IMR-90 (cell line): Measurements from ENCODE around the gene PAMR1. TPM values are rescaled to one million over a fixed set of nuclear protein-coding genes. Genes with fewer than 3 reads are reported as not detected.
"Not testable (repeated sequence)": the region's sequence is repeated elsewhere in the genome, so short reads cannot be mapped to it uniquely, and the experiment has no call there.

ENCODE experiments used
- ATAC-seq: fragments of 200-7000 bp; cut with Tn5 transposase; 2 replicates; pipeline ENCODE4 v1.9.1; 2020; ENCODE audit warnings: low read depth, mild to moderate bottlenecking, moderate library complexity
- BruUV-seq: library from RNA; stranded (reverse); fragments of 400-500 nt; replicated peaks from 2 replicates; lab custom pipeline; 2021; lab: Mats Ljungman, UMichigan
- CTCF ChIA-PET: fragments of 300-600 bp; formaldehyde crosslinking; extraction: SDS; loops from one replicate; lab custom pipeline; 2021; ENCODE audit warnings: antibody characterized with exemption; lab: Yijun Ruan, JAX
- POLR2A ChIA-PET: fragments of 300-600 bp; sonication (Branson Sonifier 250); formaldehyde crosslinking; loops from one replicate; lab custom pipeline; 2022; ENCODE audit warnings: antibody characterized with exemption; ENCODE audit not compliant: unreplicated experiment; lab: Charles Lee
- DNase-seq: peaks from one replicate; pipeline ENCODE4 v3.0.0; 2013
- H2AFZ ChIP-seq: replicated peaks from 2 replicates; pipeline ENCODE3; 2013; ENCODE audit warnings: low read length, mild to moderate bottlenecking; ENCODE audit not compliant: poor library complexity
- H2AK5ac ChIP-seq: 2 replicates; pipeline ENCODE4 v1.6.1; 2013; ENCODE audit warnings: low read depth, low read length, inconsistent platforms
- H2AK9ac ChIP-seq: replicated peaks from 2 replicates; pipeline ENCODE3; 2013; ENCODE audit warnings: mild to moderate bottlenecking, low read depth, low read length, moderate library complexity; ENCODE audit not compliant: poor library complexity
- H2BK120ac ChIP-seq: 2 replicates; pipeline ENCODE4 v1.6.1; 2013; ENCODE audit warnings: low read depth, low read length, inconsistent platforms
- H2BK15ac ChIP-seq: 3 replicates; pipeline ENCODE4 v1.6.1; 2013; ENCODE audit warnings: low read depth, low read length, inconsistent platforms
- H2BK20ac ChIP-seq: 2 replicates; pipeline ENCODE4 v1.6.1; 2013; ENCODE audit warnings: low read depth, mild to moderate bottlenecking, inconsistent platforms, low read length, moderate library complexity
- H2BK5ac ChIP-seq: 2 replicates; pipeline ENCODE4 v1.6.1; 2013; ENCODE audit warnings: mild to moderate bottlenecking, low read depth, low read length, inconsistent platforms; ENCODE audit not compliant: poor library complexity, severe bottlenecking
- H3K14ac ChIP-seq: replicated peaks from 2 replicates; pipeline ENCODE4 v1.6.1; 2013; ENCODE audit warnings: low read depth, low read length, inconsistent platforms
- H3K18ac ChIP-seq: 2 replicates; pipeline ENCODE4 v1.6.1; 2013; ENCODE audit warnings: low read depth, low read length, control low read depth
- H3K23ac ChIP-seq: 2 replicates; pipeline ENCODE4 v1.6.1; 2013; ENCODE audit warnings: low read depth, low read length, inconsistent platforms
- H3K27ac ChIP-seq: 2 replicates; pipeline ENCODE4 v1.5.1; 2013; ENCODE audit warnings: mild to moderate bottlenecking, control low read depth, low read length; ENCODE audit not compliant: insufficient read depth
- H3K27me3 ChIP-seq: 2 replicates; pipeline ENCODE4 v1.6.1; 2013; ENCODE audit warnings: low read length; ENCODE audit not compliant: control insufficient read depth, insufficient read depth
- H3K36me3 ChIP-seq: 2 replicates; pipeline ENCODE4 v1.6.1; 2013; ENCODE audit warnings: low read length, mixed read lengths; ENCODE audit not compliant: control insufficient read depth, insufficient read depth
- H3K4ac ChIP-seq: 2 replicates; pipeline ENCODE4 v1.6.1; 2013; ENCODE audit warnings: low read depth, low read length, inconsistent platforms
- H3K4me1 ChIP-seq: 2 replicates; pipeline ENCODE4 v1.6.1; 2013; ENCODE audit warnings: low read length, mixed read lengths; ENCODE audit not compliant: control insufficient read depth, insufficient read depth
- H3K4me2 ChIP-seq: 2 replicates; pipeline ENCODE4 v1.6.1; 2013; ENCODE audit warnings: low read depth, mild to moderate bottlenecking, control low read depth, low read length, moderate library complexity
- H3K4me3 ChIP-seq: 2 replicates; pipeline ENCODE4 v1.5.1; 2013; ENCODE audit warnings: low read depth, mild to moderate bottlenecking, control low read depth, low read length, moderate library complexity; ENCODE audit not compliant: insufficient read depth
- H3K56ac ChIP-seq: 2 replicates; pipeline ENCODE4 v1.6.1; 2013; ENCODE audit warnings: low read length, inconsistent platforms; ENCODE audit not compliant: insufficient read depth; ENCODE audit errors: extremely low read depth
- H3K79me1 ChIP-seq, 2 experiments: 2 replicates each; pipeline ENCODE4 v1.6.1; 2013; ENCODE audit warnings: low read length in 2 of 2, inconsistent platforms in 1 of 2, low read depth in 1 of 2
- H3K9ac ChIP-seq: 2 replicates; pipeline ENCODE4 v1.6.1; 2013; ENCODE audit warnings: low read depth, low read length, control low read depth
- H3K9me1 ChIP-seq: 2 replicates; pipeline ENCODE4 v1.6.1; 2013; ENCODE audit warnings: low read length, inconsistent platforms; ENCODE audit not compliant: insufficient read depth
- H3K9me3 ChIP-seq: 2 replicates; pipeline ENCODE4 v1.6.1; 2013; ENCODE audit warnings: low read length; ENCODE audit not compliant: control insufficient read depth, insufficient read depth
- H4K20me1 ChIP-seq: 2 replicates; pipeline ENCODE4 v1.6.1; 2013; ENCODE audit warnings: low read length, inconsistent platforms; ENCODE audit not compliant: insufficient read depth
- H4K5ac ChIP-seq: 2 replicates; pipeline ENCODE4 v1.6.1; 2013; ENCODE audit warnings: mild to moderate bottlenecking, low read depth, low read length, control low read depth
- H4K8ac ChIP-seq, 2 experiments: 2 replicates each; pipeline ENCODE4 v1.6.1; 2013; ENCODE audit warnings: low read depth in 2 of 2, low read length in 2 of 2, control low read depth in 1 of 2, inconsistent platforms in 1 of 2
- H4K91ac ChIP-seq: 2 replicates; pipeline ENCODE4 v1.6.1; 2013; ENCODE audit warnings: low read depth, low read length, inconsistent platforms; ENCODE audit not compliant: insufficient read depth
- WGBS, 2 experiments: methylation state at CpG; one replicate each; pipeline versions ENCODE4 v1.1.5 to v1.1.7; 2013; ENCODE audit warnings: missing lambda C conversion rate in 2 of 2; ENCODE audit not compliant: insufficient read length in 1 of 2; ENCODE audit errors: extremely low coverage in 2 of 2; 5-methylcytosine and 5-hydroxymethylcytosine counted together
- dilution Hi-C: fragments of 300-500 bp; cut with HindIII; formaldehyde crosslinking; loops from one replicate; pipeline ENCODE4 v1.14.3; 2018; ENCODE audit warnings: low sequenced_read_pairs; ENCODE audit not compliant: unreplicated experiment
- in situ Hi-C: fragments of 300-500 bp; cut with MboI; formaldehyde crosslinking; loops from 3 replicates; pipeline ENCODE4 v1.14.3; 2019; ENCODE audit warnings: low sequenced_read_pairs, inconsistent platforms, mixed read lengths
- intact Hi-C: fragments of 100-400 bp; cut with micrococcal nuclease; formaldehyde crosslinking; loops from 2 replicates; pipeline ENCODE4 v1.10.0; 2022
- polyA plus RNA-seq, 3 experiments: library from polyadenylated mRNA; depleted of rRNA; stranded (reverse); fragments of >200 nt; gene quantifications; 2 replicates each; pipeline ENCODE4 v1.2.3, GENCODE V29; 2012; ENCODE audit warnings: low replicate concordance in 1 of 3
- total RNA-seq: library from RNA; depleted of rRNA; stranded (reverse); fragments of >200 nt; gene quantifications from 2 replicates; pipeline ENCODE4 v1.2.3, GENCODE V29; 2012

Gene PAMR1
- total and polyA plus RNA-seq, 2 of the 4 experiments (the other 2 are of a cell fraction) = 70.7 to 80.7 TPM

DNA sequence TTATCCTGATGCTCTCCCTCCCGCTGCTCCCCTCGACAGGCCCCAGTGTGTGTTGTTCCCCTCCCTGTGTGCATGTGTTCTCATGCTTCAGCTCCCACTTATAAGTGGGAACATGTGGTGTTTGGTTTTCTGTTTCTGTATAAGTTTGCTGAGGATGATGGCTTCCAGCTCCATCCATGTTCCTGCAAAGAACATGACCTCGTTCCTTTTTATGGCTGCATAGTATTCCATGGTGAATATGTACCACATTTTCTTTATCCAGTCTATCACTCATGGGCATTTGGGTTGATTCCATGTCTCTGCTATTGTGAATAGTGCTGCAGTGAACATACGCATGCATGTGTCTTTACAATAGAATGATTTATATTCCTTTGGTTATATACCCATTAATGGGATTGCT, 22.6 kb upstream of the PAMR1 start:
- H3K4me3 ChIP-seq, H3K9ac ChIP-seq, H2AK5ac ChIP-seq, in situ Hi-C loops, H3K27ac ChIP-seq, H2AFZ ChIP-seq, BruUV-seq, H2BK5ac ChIP-seq, H3K56ac ChIP-seq, H3K27me3 ChIP-seq, CTCF ChIA-PET, H3K9me3 ChIP-seq, H3K4ac ChIP-seq, intact Hi-C loops, H4K20me1 ChIP-seq, H3K14ac ChIP-seq, H2AK9ac ChIP-seq, POLR2A ChIA-PET, H2BK20ac ChIP-seq, H4K91ac ChIP-seq, DNase-seq, H3K18ac ChIP-seq, ATAC-seq, H2BK15ac ChIP-seq, H3K23ac ChIP-seq, H2BK120ac ChIP-seq, H3K4me2 ChIP-seq, H4K8ac ChIP-seq, H4K5ac ChIP-seq, H3K36me3 ChIP-seq, dilution Hi-C loops: not testable (repeated sequence)
- whole genome bisulfite sequencing, 2 experiments = no CpG with 5 or more reads among the region's 4 CpGs
- peaks cover 13% of the 10 kb centered on the region for H3K9me1 ChIP-seq
- peaks cover 4 to 12% of the 10 kb centered on the region in 2 experiments; a peak in 2 of 4 replicates for H3K79me1 ChIP-seq
- peaks cover 18% of the 10 kb centered on the region for H3K4me1 ChIP-seq
